Esophagus mucosa (tissue), 1 donor: Measurements from ENCODE around the gene DNAJC11. TPM values are rescaled to one million over a fixed set of nuclear protein-coding genes. Genes with fewer than 3 reads are reported as not detected.
"Not testable (repeated sequence)": the region's sequence is repeated elsewhere in the genome, so short reads cannot be mapped to it uniquely, and the experiment has no call there.

Experiments
- ATAC-seq: fragments of 200-7000 bp; cut with Tn5 transposase; one replicate; pipeline ENCODE4 v1.9.1; 2020
- total RNA-seq: library from RNA; stranded (reverse); gene quantifications from one replicate; pipeline ENCODE4 v1.2.4, GENCODE V29; 2023
- donor health status: DM: yes; HTN: yes; CAD: no.

DNAJC11 gene
- total RNA-seq, 1 donor from 2014 or later, result 41.5 TPM

- no peak for ATAC-seq
Observed at GRCh38 chr1:6651909-6652308, 49.7 kb downstream of the DNAJC11 start.

DNA sequence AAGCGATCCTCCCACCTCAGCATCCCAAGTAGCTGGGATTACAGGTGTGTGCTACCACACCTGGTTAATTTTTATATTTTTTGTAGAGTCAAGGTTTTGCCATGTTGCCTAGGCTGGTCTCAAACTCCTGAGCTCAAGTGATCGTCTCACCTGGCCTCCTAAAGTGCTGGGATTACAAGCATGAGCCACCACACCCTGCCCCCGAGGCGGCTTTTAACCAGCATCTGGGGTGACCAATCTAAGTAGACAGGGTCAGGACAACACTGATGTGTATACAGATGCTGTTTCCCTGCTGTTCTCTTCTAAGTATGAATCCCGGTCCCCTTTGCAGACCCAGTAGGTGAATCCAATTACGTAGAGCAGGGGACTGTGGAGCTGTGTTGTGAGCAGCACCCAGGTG is 53.1 kb downstream of the DNAJC11 start:
- ATAC-seq, result no peak

DNA sequence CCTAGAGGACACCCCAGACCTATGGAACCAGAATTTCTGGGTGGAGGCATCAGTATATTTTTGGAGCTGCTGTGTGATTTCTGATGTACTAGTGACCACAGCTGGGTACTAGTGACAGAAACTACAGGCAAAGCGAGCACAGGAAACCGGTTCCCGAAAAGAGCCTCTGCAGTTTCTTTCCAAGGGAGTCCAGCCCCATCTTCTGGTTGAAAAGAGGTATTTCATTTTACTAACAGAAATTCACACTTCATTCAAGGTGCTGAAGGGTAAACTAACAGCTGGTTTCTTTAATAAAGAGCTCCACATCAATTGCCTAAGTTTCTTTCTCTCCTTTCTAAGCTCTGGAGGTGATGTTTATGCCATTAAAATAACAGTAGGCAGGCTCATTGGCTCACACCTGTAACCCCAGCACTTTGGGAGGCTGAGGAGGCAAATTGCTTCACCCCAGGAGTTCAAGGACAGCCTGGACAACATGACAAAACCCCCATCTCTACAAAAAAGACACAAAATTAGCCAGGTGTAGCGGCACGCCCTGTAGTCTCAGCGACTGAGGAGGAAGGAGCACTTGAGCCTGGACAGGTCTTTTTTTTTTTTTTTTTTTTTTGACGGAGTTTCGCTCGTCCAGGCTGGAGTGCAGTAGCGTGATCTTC is 55.0 kb downstream of the DNAJC11 start:
- ATAC-seq, result peak; percentile 48

DNA sequence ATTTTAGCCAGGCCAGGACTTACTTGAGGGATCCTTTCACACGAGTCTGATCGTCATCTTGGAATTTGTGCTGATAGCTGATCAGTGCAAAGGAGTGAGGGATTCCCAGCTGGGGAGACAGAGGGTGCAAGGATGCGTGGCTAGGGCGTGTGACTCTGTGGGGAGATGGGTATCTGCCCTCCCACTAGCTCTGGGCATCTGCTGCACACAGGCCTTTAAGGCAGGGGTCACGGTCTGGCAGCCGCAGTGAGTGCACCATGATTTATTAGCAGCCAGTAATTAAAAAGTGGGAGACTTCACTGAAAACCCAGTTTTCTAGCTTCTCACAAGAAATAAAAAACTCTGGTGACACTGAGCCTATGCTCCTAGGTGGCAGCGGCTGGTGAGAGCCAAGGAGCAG is 56.6 kb downstream of the DNAJC11 start:
- ATAC-seq, result no peak

DNA sequence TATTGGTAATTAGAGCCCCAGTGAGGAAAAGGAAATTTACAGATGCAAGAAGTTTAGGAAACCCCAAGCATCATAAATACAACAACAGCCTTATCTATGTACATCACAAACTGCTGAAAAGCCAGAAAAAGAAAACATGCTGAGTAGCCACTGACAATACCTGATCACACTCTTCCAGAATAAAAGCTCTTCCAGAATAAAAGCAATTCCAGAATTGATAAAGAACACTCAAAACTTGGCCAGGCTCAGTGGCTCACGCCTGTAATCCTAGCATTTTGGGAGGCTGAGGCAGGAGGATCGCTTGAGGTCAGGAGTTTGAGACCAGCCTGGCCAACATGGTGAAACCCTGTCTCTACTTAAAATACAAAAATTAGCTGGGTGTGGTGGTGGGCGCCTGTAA is 60.7 kb downstream of the DNAJC11 start:
- ATAC-seq, result not testable (repeated sequence)

DNA sequence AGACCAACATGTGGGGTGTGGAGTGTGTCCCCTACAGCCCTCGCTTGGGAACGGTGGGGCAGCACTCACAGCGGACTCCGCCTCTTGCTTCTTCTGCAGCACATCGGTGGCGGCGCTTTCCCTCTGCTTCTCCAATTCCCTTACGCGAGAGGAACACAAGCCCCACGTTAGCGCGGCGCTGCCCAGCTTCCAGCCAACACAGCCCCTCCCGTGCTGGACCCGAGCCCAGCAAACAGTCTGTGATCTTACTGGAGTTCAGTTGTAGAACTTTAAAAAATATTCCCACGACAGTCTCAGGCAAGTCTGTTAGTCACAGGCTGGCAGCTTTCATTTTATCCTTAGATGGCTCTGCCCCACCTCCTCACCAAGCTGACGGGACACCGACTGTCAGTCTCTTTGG is 63.4 kb downstream of the DNAJC11 start:
- no peak for ATAC-seq

DNA sequence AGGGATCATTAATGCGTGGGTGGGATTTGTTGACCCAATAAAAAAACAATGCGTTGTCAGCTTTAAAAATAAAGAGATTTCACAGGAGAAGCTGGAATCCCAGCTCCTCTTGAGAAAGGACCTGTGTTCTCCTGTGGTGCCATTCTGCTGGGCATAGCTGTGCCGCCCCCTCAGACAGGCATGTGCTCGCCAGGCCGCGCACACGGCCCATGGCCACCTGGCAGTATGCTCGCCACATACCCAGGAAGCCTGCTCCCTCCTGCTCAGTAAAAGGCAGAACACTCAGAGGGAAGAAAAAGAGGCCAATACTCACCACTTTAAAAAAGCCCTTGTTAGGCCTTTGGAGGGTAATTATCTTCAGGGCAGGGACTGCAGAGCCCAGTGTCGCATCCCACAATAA is 63.8 kb downstream of the DNAJC11 start:
- ATAC-seq, result no peak

GRCh38 chr1:6636778-6637177 is 64.8 kb downstream of the DNAJC11 start:
- not testable (repeated sequence) for ATAC-seq

DNA sequence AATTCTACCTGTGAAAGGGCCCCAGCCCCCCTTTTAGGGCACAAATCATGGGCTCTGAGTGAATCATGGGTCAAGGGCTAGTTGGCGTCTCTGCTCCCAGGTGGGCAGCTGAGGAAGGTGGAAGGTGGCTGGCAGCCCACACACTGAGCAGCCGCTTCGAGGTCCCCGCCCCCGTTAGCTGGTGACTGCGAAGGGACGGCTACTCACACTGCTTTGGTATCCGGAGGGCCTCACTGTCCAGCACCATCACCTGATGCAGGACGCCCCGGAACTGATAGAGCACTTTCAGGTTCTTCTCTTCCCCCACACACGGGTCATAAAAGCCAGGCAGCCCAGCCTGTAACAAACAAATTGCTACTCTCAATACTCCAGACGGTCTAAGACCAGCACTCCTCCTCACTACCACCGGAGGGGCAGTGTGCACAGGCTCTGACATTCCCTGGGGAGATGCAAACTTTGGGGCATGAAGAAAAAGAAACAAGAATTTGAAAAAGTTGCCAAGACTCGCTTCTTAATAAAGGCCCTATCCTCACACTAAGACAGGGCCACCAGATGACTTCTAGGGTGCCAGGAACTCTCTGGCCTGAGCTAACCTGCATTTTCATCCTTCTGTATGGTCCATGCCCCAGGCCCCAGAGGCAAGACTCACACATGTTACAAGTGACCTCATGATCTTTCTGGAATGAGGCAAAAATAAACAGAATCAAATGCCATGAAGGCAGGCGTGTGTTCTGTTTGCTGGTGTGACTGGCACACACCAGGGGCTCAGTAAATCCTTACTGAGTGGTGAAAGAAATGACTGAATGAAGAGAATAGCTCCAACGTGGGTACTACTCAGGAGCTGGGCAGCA is 65.5 kb downstream of the DNAJC11 start:
- no peak for ATAC-seq

- ATAC-seq, result no peak
Observed at GRCh38 chr1:6635161-6635909, 66.3 kb downstream of the DNAJC11 start.

DNA sequence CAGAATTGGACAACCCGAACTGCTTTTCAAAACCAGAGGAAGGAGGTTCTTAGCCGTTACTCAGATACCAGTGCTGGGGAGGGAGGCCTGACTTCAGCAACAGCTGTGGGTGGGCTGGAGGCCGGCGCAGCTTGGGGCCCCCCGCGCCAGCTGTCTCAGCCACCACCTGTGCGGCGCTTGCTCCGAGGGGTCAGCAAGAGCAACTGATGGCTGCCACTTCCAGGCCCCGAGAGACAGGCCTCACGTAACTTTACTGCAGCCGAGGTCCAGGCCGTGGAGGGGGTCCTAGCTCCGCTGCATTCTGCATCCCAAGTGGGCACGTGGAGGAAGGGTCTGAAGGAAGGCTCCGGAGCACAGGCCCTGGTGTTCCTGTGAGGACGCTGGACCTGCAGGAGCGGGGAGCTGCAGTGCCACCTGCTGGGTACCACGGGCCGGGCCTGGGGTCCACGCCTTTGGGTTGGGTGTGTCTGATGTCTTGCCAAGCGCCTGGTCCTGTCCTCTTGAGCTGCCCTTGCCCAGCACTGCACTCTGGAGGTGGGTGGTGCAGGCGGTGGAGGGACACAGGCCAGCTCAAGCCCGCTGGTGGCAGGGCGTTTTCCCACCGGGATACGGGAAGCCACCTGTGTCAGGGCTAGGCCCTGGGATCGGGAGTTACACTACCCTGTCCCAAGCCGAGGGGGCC is 67.1 kb downstream of the DNAJC11 start:
- peak; percentile 71 for ATAC-seq

DNA sequence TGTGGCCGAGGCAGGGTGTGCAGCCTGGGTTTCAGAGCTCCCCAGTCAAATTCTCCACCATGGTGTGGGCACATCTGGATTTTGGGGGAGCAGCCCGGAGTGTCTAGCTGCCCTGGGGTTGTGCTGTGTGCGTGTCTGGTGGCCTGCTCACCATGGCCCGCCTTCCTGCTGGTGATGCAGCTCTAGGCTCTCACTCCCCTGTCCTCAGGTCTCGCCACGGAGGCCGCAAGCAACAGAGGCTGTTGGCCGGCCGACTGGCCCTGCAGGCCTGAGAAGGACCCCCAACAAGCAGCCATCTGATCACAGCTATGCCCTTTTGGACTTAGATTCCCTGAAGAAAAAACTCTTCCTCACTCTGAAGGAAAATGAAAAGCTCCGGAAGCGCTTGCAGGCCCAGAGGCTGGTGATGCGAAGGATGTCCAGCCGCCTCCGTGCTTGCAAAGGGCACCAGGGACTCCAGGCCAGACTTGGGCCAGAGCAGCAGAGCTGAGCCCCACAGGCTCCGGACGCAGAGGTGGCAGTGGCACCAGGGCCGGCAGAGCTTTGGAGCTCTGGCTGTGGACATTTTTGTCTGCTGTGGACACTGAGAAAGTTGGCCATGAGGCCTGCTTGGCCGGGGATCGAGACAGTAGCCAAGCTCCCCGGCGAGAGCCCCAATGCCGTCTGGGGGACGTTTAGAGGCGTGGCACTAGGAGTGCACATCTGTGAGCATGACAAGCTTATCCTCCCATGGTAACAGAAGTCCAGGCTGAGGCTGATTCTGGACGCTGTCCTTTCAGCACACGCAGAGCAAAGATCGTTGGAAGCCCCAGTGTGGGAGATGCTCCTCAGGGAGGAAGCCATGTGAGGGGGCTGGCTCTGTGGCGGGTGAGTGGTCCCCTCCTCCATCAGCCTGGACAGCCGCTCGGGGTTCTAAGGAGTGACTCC is 68.8 kb downstream of the DNAJC11 start:
- ATAC-seq, result no peak

GRCh38 chr1:6631058-6631457 is 70.6 kb downstream of the DNAJC11 start:
- ATAC-seq, result no peak

GRCh38 chr1:6630027-6630426 is 71.6 kb downstream of the DNAJC11 start:
- no peak for ATAC-seq

GRCh38 chr1:6628971-6629479 is 72.6 kb downstream of the DNAJC11 start:
- ATAC-seq, result no peak

GRCh38 chr1:6627841-6628545 is 73.6 kb downstream of the DNAJC11 start:
- no peak for ATAC-seq

- no peak for ATAC-seq
Observed at GRCh38 chr1:6627031-6627430, 74.6 kb downstream of the DNAJC11 start.

- peak; percentile 5 for ATAC-seq
Observed at GRCh38 chr1:6625584-6626149, 75.9 kb downstream of the DNAJC11 start.

DNA sequence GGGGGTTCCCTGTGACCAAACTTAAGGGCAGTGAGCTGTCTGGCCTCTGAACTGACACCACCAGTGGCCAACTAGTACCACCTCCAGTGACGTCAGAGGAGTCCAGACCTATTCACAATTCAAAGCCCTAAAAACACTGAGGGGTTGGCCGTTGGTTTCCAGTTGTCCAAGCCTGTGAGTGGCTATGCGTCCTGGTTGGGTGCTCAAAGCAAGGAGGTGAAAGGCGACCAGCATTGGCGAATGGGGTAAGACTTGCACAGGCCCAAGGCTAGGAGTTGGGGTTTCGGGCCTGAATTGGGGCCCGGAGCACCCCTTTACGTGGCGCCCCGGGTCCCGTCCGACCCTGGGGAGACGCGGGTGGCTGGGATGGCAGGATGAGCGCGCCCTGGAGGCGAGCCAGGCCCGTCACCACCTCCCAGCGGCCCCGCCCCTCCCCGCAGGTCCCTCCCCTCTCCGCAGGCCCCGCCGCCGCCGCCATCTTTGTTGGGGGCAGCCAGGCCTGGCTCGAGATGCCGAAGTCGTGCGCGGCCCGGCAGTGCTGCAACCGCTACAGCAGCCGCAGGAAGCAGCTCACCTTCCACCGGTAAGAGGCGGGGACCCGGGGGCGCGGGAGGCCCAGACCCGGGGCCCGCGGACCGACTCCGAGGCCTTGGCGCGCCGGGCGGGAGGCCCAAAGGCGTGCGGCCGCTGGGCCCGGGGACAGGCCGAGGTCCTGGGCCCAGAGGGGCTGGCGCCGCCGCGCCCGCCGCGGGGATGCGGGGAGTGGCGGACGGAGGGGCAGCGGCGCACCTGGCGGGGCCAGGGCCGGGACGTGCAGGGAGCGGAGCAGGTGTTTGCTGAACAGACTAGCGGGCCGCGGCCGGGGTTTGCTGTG is 76.7 kb downstream of the DNAJC11 start, which contains the start of gene THAP3:
Gene THAP3, plus strand, starts transcription at position 159 of the 874 bp plus-strand sequence. Its CDS starts 351 bp downstream, at position 510.
- ATAC-seq, result peak; percentile 90
